ENCODE results near the gene AXL.
A peak's percentile ranks its signal among the peaks of the same experiment; 100 is the strongest.

AXL gene

GRCh38 chr19:41255171-41255570 is 36.1 kb downstream of the AXL start:
- DNase-seq (ENCODE audit: low spot score), result no peak
- in situ Hi-C loops (cut with MboI; ENCODE audit: low pct_unique_long_range_greater_than_20kb, low sequenced_read_pairs, unreplicated experiment), result loop anchor here (10.0 kb wide), 1 partner anchor 50 kb away; no protein-coding TSS in a partner anchor
- no peak for TF ChIP-seq CTCF (IDR thresholded peaks at IDR 0.05; ENCODE audit: extremely low read depth, insufficient read depth, missing control alignments)

- DNase-seq (ENCODE audit: low spot score), result no peak
- TF ChIP-seq CTCF (IDR thresholded peaks at IDR 0.05; ENCODE audit: extremely low read depth, insufficient read depth, missing control alignments), result no peak
- in situ Hi-C loops (cut with MboI; ENCODE audit: low pct_unique_long_range_greater_than_20kb, low sequenced_read_pairs, unreplicated experiment), result no loop called here
These were observed 42.6 kb downstream of the AXL start for GRCh38 chr19:41261474-41262190.

- peak; percentile 47 for DNase-seq (ENCODE audit: low spot score)
- in situ Hi-C loops (cut with MboI; ENCODE audit: low pct_unique_long_range_greater_than_20kb, low sequenced_read_pairs, unreplicated experiment), result no loop called here
These were observed 44.2 kb downstream of the AXL start for GRCh38 chr19:41263042-41263849.

GRCh38 chr19:41263850-41264580 is 45.0 kb downstream of the AXL start, which contains the start of gene HNRNPUL1:
TSS of gene HNRNPUL1 (plus strand) at chr19:41264372. CDS start at chr19:41264504, 132 bp downstream.
- DNase-seq (ENCODE audit: low spot score), result peak; percentile 99
- peak; percentile 31 for TF ChIP-seq CTCF (IDR thresholded peaks at IDR 0.05; ENCODE audit: extremely low read depth, insufficient read depth, missing control alignments)
- in situ Hi-C loops (cut with MboI; ENCODE audit: low pct_unique_long_range_greater_than_20kb, low sequenced_read_pairs, unreplicated experiment), result no loop called here

More at GRCh38 chr19:41263042-41263849, 44.2 kb downstream of the AXL start:
- no peak for TF ChIP-seq CTCF (IDR thresholded peaks at IDR 0.05; ENCODE audit: extremely low read depth, insufficient read depth, missing control alignments)

GRCh38 chr19:41264581-41265394 is 45.8 kb downstream of the AXL start:
- peak; percentile 56 for DNase-seq (ENCODE audit: low spot score)
- TF ChIP-seq CTCF (IDR thresholded peaks at IDR 0.05; ENCODE audit: extremely low read depth, insufficient read depth, missing control alignments), result no peak
- in situ Hi-C loops (cut with MboI; ENCODE audit: low pct_unique_long_range_greater_than_20kb, low sequenced_read_pairs, unreplicated experiment), result no loop called here
